HG02938 (cell line): ENCODE results near the gene CYP26B1.

Source experiments
- ATAC-seq: cut with Tn5 transposase; IDR thresholded peaks from one replicate; pipeline ENCODE4 v1.9.1; 2021; ENCODE audit warnings: mild to moderate bottlenecking, moderate library complexity; ENCODE audit not compliant: unreplicated experiment

The CYP26B1 gene

GRCh38 chr2:72113847-72114692, 33.6 kb downstream of the CYP26B1 start:
- no peak for ATAC-seq

- no peak for ATAC-seq
Observed at GRCh38 chr2:72112981-72113846, 34.4 kb downstream of the CYP26B1 start.

- ATAC-seq: no peak
Observed at GRCh38 chr2:72112401-72112800, 35.3 kb downstream of the CYP26B1 start.

GRCh38 chr2:72111061-72111460, 36.6 kb downstream of the CYP26B1 start:
- no peak for ATAC-seq

- ATAC-seq: no peak
Observed at GRCh38 chr2:72109904-72110303, 37.8 kb downstream of the CYP26B1 start.

GRCh38 chr2:72109291-72109690, 38.4 kb downstream of the CYP26B1 start:
- ATAC-seq: no peak

- no peak for ATAC-seq
Observed at GRCh38 chr2:72108121-72108520, 39.5 kb downstream of the CYP26B1 start.

- no peak for ATAC-seq
Observed at GRCh38 chr2:72106978-72107377, 40.7 kb downstream of the CYP26B1 start.

- ATAC-seq: no peak
Observed at GRCh38 chr2:72104821-72105588, 42.7 kb downstream of the CYP26B1 start.

GRCh38 chr2:72103690-72104089, 44.0 kb downstream of the CYP26B1 start:
- ATAC-seq: no peak

- no peak for ATAC-seq
Observed at GRCh38 chr2:72103161-72103560, 44.5 kb downstream of the CYP26B1 start.

- ATAC-seq: no peak
Observed at GRCh38 chr2:72098935-72099334, 48.7 kb downstream of the CYP26B1 start.

GRCh38 chr2:72097276-72097675, 50.4 kb downstream of the CYP26B1 start:
- ATAC-seq: no peak

- no peak for ATAC-seq
Observed at GRCh38 chr2:72096181-72096580, 51.5 kb downstream of the CYP26B1 start.

GRCh38 chr2:72095364-72095763, 52.3 kb downstream of the CYP26B1 start:
- no peak for ATAC-seq

- ATAC-seq: no peak
Observed at GRCh38 chr2:72094701-72095100, 53.0 kb downstream of the CYP26B1 start.

- ATAC-seq: no peak
Observed at GRCh38 chr2:72092111-72092510, 55.6 kb downstream of the CYP26B1 start.

GRCh38 chr2:72090781-72091482, 56.7 kb downstream of the CYP26B1 start:
- no peak for ATAC-seq

- ATAC-seq: no peak
Observed at GRCh38 chr2:72090271-72090720, 57.4 kb downstream of the CYP26B1 start.

- no peak for ATAC-seq
Observed at GRCh38 chr2:72089537-72089936, 58.1 kb downstream of the CYP26B1 start.
